Hepatocyte (in vitro differentiated cells): ENCODE measurements around the gene INPP5K.

ENCODE experiments used
- EZH2 ChIP-seq: fragments of 200-600 bp; sonication (generic); IDR thresholded peaks from 2 replicates; pipeline ENCODE4 v1.6.1; 2016; ENCODE audit warnings: antibody characterized with exemption, mild to moderate bottlenecking, borderline replicate concordance
- EZH2phosphoT487 ChIP-seq: fragments of 200-600 bp; sonication (generic); IDR thresholded peaks from one replicate; pipeline ENCODE4 v1.6.1; 2018; ENCODE audit warnings: antibody characterized with exemption, mild to moderate bottlenecking, low read depth, moderate library complexity; ENCODE audit not compliant: unreplicated experiment, severe bottlenecking
- TF ChIP-seq, protein P1 (sequence below): fragments of 200-600 bp; sonication (generic); IDR thresholded peaks from 2 replicates; pipeline ENCODE4 v1.5.1; 2016; ENCODE audit warnings: antibody characterized with exemption, mild to moderate bottlenecking; ENCODE audit not compliant: poor library complexity

DNA sequence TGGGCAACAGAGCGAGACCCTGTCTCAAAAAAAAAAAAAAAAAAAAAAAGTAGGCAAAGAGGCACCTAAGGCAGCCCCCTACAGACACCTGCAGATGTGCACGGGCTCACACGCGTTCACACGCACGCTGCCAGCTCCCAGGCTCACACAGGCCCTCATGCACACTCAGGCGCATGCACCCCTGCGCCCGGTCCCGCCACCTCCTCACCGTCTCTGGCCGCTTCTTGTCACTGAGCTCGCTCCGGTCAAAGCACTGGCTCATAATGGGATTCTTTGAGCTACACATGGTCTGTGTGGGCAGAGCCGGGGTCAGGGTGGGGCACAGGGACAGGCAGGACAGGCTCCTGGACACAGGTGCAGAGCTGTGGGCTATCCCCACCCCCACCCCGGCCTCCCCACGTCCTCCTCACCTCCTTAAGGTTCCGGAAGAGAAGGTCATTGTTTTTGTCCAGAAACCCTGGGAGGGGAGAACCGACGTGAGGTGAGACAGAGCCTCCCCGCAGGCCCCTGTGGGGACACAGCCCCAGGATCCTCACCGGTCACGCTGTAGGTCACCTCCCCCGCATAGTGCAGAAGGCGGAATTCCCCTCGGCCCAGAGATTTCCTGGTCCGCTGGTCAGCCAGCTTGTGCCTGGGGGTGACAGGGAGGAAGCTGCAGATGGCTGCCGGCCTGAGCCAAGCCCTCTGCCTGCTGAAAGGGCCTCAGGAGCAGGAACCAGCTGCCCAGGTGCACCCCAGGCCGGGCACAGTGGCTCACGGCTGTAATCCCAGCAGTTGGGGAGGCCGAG, 41.8 kb downstream of the INPP5K start:
- TF ChIP-seq, protein P1, sequence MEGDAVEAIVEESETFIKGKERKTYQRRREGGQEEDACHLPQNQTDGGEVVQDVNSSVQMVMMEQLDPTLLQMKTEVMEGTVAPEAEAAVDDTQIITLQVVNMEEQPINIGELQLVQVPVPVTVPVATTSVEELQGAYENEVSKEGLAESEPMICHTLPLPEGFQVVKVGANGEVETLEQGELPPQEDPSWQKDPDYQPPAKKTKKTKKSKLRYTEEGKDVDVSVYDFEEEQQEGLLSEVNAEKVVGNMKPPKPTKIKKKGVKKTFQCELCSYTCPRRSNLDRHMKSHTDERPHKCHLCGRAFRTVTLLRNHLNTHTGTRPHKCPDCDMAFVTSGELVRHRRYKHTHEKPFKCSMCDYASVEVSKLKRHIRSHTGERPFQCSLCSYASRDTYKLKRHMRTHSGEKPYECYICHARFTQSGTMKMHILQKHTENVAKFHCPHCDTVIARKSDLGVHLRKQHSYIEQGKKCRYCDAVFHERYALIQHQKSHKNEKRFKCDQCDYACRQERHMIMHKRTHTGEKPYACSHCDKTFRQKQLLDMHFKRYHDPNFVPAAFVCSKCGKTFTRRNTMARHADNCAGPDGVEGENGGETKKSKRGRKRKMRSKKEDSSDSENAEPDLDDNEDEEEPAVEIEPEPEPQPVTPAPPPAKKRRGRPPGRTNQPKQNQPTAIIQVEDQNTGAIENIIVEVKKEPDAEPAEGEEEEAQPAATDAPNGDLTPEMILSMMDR, result no peak
- no peak for TF ChIP-seq EZH2
- TF ChIP-seq EZH2phosphoT487, result no peak
